ENCODE results near the gene DNAH3. TPM values are rescaled to one million over a fixed set of nuclear protein-coding genes. Genes with fewer than 3 reads are reported as not detected.
A peak's percentile ranks its signal among the peaks of the same experiment; 100 is the strongest.

Gene DNAH3
- total and polyA plus RNA-seq, 2 of the 13 experiments (the other 11 are each of a cell fraction or from before 2014, with no cell fraction given) = 0.07 to 0.08 TPM

- Histone ChIP-seq H4K20me1 (ENCODE audit: insufficient read depth, low read length) (no peaks in the 10 kb centered on the region), H3K4me1 (ENCODE audit: insufficient read depth, low read length) (peaks cover 29% of the 10 kb centered on the region), H3K27ac (ENCODE audit: extremely low read length, insufficient read depth, low read length) (no peak overlapping the region), H3K9me3 (ENCODE audit: low read length) (no peaks in the 10 kb centered on the region), H3K4me3 (replicated peaks in 1 of 3; ENCODE audit: insufficient read depth in 1 of 3, low read depth in 2 of 3, low read length in 3 of 3) (no peak overlapping the region), H3K79me2 (ENCODE audit: insufficient read depth, low read length) (no peaks in the 10 kb centered on the region), H3K36me3 (replicated peaks in 1 of 2; ENCODE audit: control insufficient read depth in 1 of 2, insufficient read depth in 2 of 2, low read length in 2 of 2) (no peaks in the 10 kb centered on the region), H2AFZ (ENCODE audit: low read length) (no peak overlapping the region), H3K27me3 (ENCODE audit: control insufficient read depth in 1 of 2, insufficient read depth in 2 of 2, low read length in 2 of 2) (peaks cover 2 to 18% of the 10 kb centered on the region in 2 experiments; a peak in 2 of 5 replicates), H3K4me2 (ENCODE audit: low read depth, low read length) (no peak overlapping the region), H3K9ac (ENCODE audit: insufficient read depth, low read depth, low read length) (no peak overlapping the region)
- in situ Hi-C loops (cut with HindIII; ENCODE audit: extremely low pct_ligation_motif_present, low pct_unique_long_range_greater_than_20kb) (loop anchor here (5.0 to 25.0 kb wide), 3 partner anchors 145 to 1180 kb away; no protein-coding TSS in a partner anchor), intact Hi-C loops (cut with micrococcal nuclease; ENCODE audit: unreplicated experiment) (loop anchor here (1.0 to 10.0 kb wide), 5 partner anchors 31 to 398 kb away; partner anchors contain the start of gene CRYM)
- FAIRE-seq = peak; percentile 85
- POLR2A ChIA-PET = interaction anchor here (0.6 to 2.2 kb wide), 2 partner anchors 77 to 144 kb away, joined by 3 to 19 read pairs; partner anchors contain the start of gene ANKS4B
- DNase-seq (ENCODE audit: low spot score) = peak; percentile 79
- no TSS peak for BruUV-seq (replicated peaks)
- CTCF ChIA-PET (ENCODE audit: low intra/inter-chr PET ratio, low total read pairs) = interaction anchor here (0.9 to 4.0 kb wide), 5 partner anchors 32 to 398 kb away, joined by 3 to 60 read pairs (median 5); partner anchors contain the start of gene CRYM
- 39% methylated on average over 6 of the region's 6 CpGs for WGBS (ENCODE audit: low lambda C conversion rate)
- ATAC-seq = peak; percentile 34
- TF ChIP-seq ZNF556 (CRISPR knock-in tag; IDR thresholded peaks at IDR 0.05; ENCODE audit: borderline replicate concordance) (0 out of 2 replicates have a peak, but pooled peaks have one; percentile 28), NFYB (CRISPR knock-in tag; IDR thresholded peaks at IDR 0.05) (no peak; the same call in 1 of the 2 replicates), PRMT3 (CRISPR knock-in tag; IDR thresholded peaks at IDR 0.05; ENCODE audit: borderline replicate concordance, low read depth) (no peak), ZNF251 (CRISPR knock-in tag; IDR thresholded peaks at IDR 0.05) (no peak), NONO (IDR thresholded peaks at IDR 0.05) (no peak), NONO (CRISPR knock-in tag; conservative IDR thresholded peaks at IDR 0.05) (no peak), SIX1 (CRISPR knock-in tag; IDR thresholded peaks at IDR 0.05; ENCODE audit: borderline replicate concordance) (0 out of 2 replicates have a peak, but pooled peaks have one; percentile 24), SIX4 (CRISPR knock-in tag; IDR thresholded peaks at IDR 0.05) (no peak), ZNF605 (CRISPR knock-in tag; IDR thresholded peaks at IDR 0.05) (no peak), JUN (CRISPR knock-in tag; IDR thresholded peaks at IDR 0.05) (no peak), ZNF652 (CRISPR knock-in tag; IDR thresholded peaks at IDR 0.05; ENCODE audit: borderline replicate concordance, low read depth) (no peak), XRCC5 (optimal IDR thresholded peaks at IDR 0.05; ENCODE audit: low read length) (no peak), ZNF256 (CRISPR knock-in tag; conservative IDR thresholded peaks at IDR 0.05) (no peak), DBP (CRISPR knock-in tag; IDR thresholded peaks at IDR 0.05; ENCODE audit: not compliant biosample characterization) (no peak), SOX13 (IDR thresholded peaks at IDR 0.05) (no peak), SOX13 (CRISPR knock-in tag; conservative IDR thresholded peaks at IDR 0.05 in 1 of 2, IDR thresholded peaks at IDR 0.05 in 1 of 2) (0 out of 4 replicates have a peak, but pooled peaks of 1 of the 2 experiments have one; percentile 9), ZNF772 (CRISPR knock-in tag; IDR thresholded peaks at IDR 0.05) (no peak), ZBTB33 (CRISPR knock-in tag; IDR thresholded peaks at IDR 0.05) (no peak), ZNF619 (CRISPR knock-in tag; IDR thresholded peaks at IDR 0.05) (no peak), KLF9 (CRISPR knock-in tag; IDR thresholded peaks at IDR 0.05; ENCODE audit: low read depth) (no peak), HNF1B (CRISPR knock-in tag; IDR thresholded peaks at IDR 0.05) (no peak)
Measured at GRCh38 chr16:21156767-21157467, 6.3 kb upstream of the DNAH3 start.

Data from HepG2 (cell line).